Brain pericyte (primary cell): ENCODE data around the gene MANF.
"Not testable (repeated sequence)": the region's sequence is repeated elsewhere in the genome, so short reads cannot be mapped to it uniquely, and the experiment has no call there.

Experiments used
- DNase-seq: peaks from one replicate; pipeline ENCODE4 v3.0.0-alpha.2; 2012; ENCODE audit warnings: low read depth, low spot score

MANF gene

GRCh38 chr3:51384726-51385473, at the start of gene MANF:
Gene MANF (plus strand): TSS chr3:51385291. CDS start chr3:51385343, 52 bp downstream.
- DNase-seq = peak; percentile 96

GRCh38 chr3:51336261-51336660, 48.8 kb upstream of the MANF start:
- no peak for DNase-seq

GRCh38 chr3:51337666-51338065, 47.4 kb upstream of the MANF start:
- no peak for DNase-seq

- no peak for DNase-seq
Observed at GRCh38 chr3:51338632-51339031, 46.5 kb upstream of the MANF start.

- DNase-seq = peak; percentile 49
Observed at GRCh38 chr3:51340013-51340829, 44.9 kb upstream of the MANF start.

- no peak for DNase-seq
Observed at GRCh38 chr3:51340989-51341636, 44.0 kb upstream of the MANF start.

GRCh38 chr3:51343918-51344687, 41.0 kb upstream of the MANF start:
- no peak for DNase-seq

GRCh38 chr3:51350751-51351150, 34.3 kb upstream of the MANF start:
- no peak for DNase-seq

- no peak for DNase-seq
Observed at GRCh38 chr3:51353131-51353530, 32.0 kb upstream of the MANF start.

- no peak for DNase-seq
Observed at GRCh38 chr3:51353691-51354090, 31.4 kb upstream of the MANF start.

GRCh38 chr3:51354172-51354571, 30.9 kb upstream of the MANF start:
- no peak for DNase-seq

- DNase-seq = no peak
Observed at GRCh38 chr3:51354731-51355615, 30.1 kb upstream of the MANF start.

GRCh38 chr3:51355891-51356578, 29.1 kb upstream of the MANF start:
- no peak for DNase-seq

GRCh38 chr3:51357856-51358255, 27.2 kb upstream of the MANF start:
- DNase-seq = no peak

- DNase-seq = no peak
Observed at GRCh38 chr3:51358981-51359380, 26.1 kb upstream of the MANF start.

GRCh38 chr3:51360806-51361205, 24.3 kb upstream of the MANF start:
- no peak for DNase-seq

GRCh38 chr3:51361746-51362145, 23.3 kb upstream of the MANF start:
- no peak for DNase-seq

GRCh38 chr3:51362476-51362875, 22.6 kb upstream of the MANF start:
- no peak for DNase-seq

GRCh38 chr3:51368276-51368675, 16.8 kb upstream of the MANF start:
- not testable (repeated sequence) for DNase-seq

- DNase-seq = peak; percentile 26
Observed at GRCh38 chr3:51371943-51372557, 13.0 kb upstream of the MANF start.
